ENCODE measurements around the gene EFNA5.

The EFNA5 gene

DNA sequence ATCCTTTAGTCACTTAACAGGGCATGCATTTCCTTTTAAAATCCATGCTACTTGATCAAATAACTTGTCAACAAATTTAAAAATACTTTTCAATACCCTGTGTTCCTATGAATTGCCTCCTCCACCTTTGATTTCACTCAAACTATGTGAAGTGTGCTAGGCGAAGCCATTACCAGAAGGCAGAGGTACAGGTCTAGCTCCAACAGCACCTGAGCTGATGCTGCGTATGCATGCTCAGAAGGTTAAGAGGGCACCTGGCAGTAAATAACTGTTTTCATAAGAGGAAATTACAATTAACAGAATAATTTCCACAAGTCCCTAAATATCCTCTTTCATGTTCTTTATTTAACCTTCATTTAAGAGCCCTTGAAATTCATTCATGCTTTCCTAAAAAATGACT is 251.8 kb downstream of the EFNA5 start:
- FAIRE-seq (peak; percentile 18), DNase-seq (ENCODE audit: extremely low spot score, insufficient read length, low read depth) (no peak)

GRCh38 chr5:107418071-107418470 is 252.7 kb downstream of the EFNA5 start:
- FAIRE-seq (peak; percentile 57), DNase-seq (ENCODE audit: extremely low spot score, insufficient read length, low read depth) (no peak)

- DNase-seq (ENCODE audit: extremely low spot score, insufficient read length, low read depth) (no peak), FAIRE-seq (no peak)
Observed at GRCh38 chr5:107415762-107416161, 255.0 kb downstream of the EFNA5 start.

- FAIRE-seq (no peak), DNase-seq (ENCODE audit: extremely low spot score, insufficient read length, low read depth) (no peak)
Observed at GRCh38 chr5:107414802-107415201, 255.9 kb downstream of the EFNA5 start.

DNA sequence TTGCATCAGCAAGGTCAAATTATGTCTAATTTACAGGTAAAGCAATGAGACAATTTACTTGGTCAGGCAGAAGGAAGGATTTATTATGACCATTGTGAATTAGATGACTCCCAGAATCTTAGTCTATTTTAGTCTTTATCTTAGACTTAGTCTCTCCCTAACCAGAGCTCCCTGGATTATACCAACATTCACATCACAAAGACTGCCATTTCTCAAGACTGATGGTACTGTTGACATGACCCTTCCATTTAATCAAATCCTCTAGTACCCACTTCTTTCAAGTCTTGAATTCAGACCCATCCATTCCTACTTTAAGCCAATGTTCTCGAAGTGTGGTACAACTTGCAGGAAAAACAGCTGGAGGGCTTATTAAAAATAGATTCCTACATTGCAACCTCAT is 257.0 kb downstream of the EFNA5 start:
- DNase-seq (ENCODE audit: extremely low spot score, insufficient read length, low read depth) (no peak), FAIRE-seq (no peak)

- DNase-seq (ENCODE audit: extremely low spot score, insufficient read length, low read depth) (no peak), FAIRE-seq (peak; percentile 63)
Observed at GRCh38 chr5:107408564-107408963, 262.2 kb downstream of the EFNA5 start.

DNA sequence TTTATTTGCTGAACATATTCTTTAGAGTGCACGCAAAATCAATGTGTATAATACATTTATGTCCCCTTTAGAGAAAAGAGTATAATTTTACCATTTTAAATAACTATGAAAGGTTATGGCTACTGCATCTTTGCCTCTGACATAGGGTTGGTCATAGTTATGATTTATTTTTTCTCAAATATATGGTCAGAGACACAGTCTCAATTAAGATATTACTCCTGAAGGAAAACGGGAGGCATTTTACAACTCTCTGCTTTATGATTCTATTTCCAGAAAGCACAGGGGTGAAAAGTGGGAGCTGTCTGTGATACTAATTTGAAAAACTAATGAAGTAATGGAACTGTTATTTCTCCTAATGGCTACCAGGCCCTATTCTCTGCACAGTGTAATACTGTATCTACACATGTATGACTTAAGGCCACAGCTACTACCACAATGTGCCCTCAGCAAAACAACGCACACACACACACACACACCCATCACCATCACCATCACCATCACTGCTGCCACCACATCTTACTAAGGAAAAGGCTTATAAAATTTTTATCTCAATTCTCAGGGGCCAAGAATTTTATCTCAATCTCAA is 262.9 kb downstream of the EFNA5 start:
- FAIRE-seq: no peak
- no peak for DNase-seq (ENCODE audit: extremely low spot score, insufficient read length, low read depth)

DNA sequence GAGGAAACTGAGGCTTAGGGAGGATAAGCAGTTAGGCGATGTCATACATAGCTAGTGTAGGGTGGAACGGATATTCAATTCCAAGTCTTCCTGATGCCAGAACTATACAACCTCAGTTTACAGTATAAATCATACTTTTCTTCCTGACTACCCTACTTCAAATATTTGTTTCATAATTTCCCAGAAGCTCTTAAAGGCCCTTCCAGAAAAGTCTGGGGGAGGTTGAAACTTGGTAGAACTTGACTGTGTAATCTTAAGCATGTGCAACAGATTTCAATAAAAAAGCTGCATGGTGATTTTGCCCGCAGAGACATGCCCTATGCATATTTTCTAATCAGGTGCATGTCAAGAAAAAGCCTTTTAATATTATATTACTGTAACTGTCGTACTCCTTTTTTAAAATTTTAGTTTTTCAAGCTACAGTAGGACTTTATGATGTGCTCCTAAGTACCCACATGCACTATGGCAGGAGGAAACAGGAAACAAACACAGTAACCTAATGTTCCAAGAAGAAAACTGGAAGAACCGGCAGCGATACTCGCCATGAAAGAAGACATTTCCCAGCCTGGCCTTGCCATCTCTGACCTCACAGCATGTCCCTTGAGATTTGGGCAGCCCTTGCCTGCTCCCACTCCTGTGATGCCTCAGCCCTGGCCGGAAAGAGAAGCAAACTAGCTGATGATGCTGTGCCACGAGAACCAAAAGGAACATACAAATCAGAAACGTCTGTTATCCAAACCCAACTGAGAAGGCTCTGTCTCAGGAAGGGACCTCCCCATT is 266.0 kb downstream of the EFNA5 start:
- DNase-seq (ENCODE audit: extremely low spot score, insufficient read length, low read depth) (no peak), FAIRE-seq (peak; percentile 31)

DNA sequence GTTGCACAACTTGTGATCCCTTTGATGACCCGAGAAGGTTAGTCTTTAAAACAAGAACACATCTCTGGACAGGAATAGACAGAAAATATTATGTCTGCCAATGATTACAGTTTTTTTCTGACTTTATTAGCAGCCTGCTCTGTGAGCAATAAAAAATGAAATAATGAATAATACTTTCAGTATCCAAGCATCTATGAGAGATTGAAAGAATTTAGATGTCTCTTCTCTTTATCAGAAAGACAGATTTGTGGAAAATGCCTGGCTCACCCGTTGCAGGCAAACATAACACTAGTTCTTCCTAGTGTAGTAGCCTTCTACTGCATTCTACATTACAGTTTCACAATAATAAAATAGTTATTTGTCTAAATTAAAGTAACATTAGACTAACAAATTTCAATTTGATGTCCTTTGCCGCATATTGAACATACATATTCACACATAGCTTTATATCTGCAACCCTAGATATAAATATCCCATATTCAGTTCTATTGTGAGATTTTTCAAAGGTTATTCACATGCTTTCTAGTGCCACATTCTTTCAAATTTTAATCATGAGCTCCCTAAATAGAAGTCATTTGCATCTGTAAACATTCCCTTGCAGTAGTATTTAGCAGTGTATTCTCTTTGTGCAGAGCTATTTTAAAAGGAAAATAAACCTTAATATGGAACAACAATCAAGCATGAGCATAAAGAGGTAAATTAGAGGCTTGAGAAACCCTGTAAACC is 267.3 kb downstream of the EFNA5 start:
- DNase-seq (ENCODE audit: extremely low spot score, insufficient read length, low read depth) (no peak), FAIRE-seq (peak; percentile 35)

DNA sequence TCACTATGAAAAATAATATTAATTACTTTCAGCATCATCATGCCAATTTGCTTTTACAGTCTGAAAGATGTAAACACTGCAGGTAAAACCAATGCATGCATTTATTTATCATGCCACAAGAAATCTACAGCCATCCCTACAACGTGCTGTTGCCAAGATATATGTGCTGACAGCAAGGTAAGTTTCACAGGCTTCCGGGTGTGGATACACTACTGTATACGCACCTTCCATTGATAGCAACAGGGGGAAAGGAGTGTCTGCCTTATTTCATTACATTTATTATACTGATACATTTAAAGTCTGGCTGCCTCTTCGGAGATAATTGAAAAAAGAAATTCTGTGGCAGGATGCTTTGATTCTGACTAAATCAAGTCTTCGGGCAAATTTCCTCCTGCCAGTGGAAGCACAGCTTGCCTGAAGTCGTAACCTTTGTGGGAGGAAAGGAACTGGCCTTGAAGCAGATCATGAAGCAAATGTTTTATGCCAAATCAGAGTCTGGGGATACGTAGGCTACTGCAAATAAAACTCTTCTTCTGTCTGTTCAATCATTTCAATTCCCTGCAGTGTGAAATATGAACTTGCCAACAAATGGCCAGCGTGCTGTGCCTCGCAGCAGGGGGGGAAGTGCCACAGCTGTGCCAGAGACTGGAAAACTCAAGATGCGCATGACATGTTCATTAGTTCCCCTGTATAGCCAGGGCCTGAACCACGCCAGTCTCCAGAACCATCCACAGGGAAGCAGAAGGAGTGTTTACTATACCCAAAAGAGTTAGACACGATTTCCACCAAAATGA is 268.1 kb downstream of the EFNA5 start:
- DNase-seq (ENCODE audit: extremely low spot score, insufficient read length, low read depth): no peak
- FAIRE-seq: no peak

- DNase-seq (ENCODE audit: extremely low spot score, insufficient read length, low read depth) (no peak), FAIRE-seq (no peak)
Observed at GRCh38 chr5:107401470-107402122, 269.1 kb downstream of the EFNA5 start.

GRCh38 chr5:107400328-107400727 is 270.4 kb downstream of the EFNA5 start:
- FAIRE-seq: no peak
- DNase-seq (ENCODE audit: extremely low spot score, insufficient read length, low read depth): no peak

DNA sequence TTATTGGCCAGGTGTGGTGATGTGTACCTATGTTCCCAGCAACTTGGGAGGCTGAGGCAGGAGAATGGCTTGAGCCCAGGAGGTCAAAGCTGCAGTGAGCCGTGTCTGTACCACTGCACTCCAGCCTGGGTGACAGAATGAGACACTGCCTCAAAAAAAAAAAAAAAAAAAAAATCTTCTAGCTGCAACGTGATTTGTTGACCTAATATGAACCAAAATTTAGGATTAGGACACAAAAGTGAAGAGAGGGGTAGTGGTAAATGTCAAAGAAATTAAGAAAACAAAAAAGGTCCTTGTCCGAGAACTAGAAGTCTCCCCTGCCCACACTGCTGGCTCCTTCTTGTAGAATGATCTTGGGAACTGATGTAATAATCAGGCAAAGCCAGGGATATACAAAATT is 272.0 kb downstream of the EFNA5 start:
- no peak for FAIRE-seq
- DNase-seq (ENCODE audit: extremely low spot score, insufficient read length, low read depth): no peak

GRCh38 chr5:107396351-107396690 is 274.4 kb downstream of the EFNA5 start:
- DNase-seq (ENCODE audit: extremely low spot score, insufficient read length, low read depth): no peak
- no peak for FAIRE-seq

- peak; percentile 81 for FAIRE-seq
- no peak for DNase-seq (ENCODE audit: extremely low spot score, insufficient read length, low read depth)
Observed at GRCh38 chr5:107395632-107396350, 274.9 kb downstream of the EFNA5 start.

DNA sequence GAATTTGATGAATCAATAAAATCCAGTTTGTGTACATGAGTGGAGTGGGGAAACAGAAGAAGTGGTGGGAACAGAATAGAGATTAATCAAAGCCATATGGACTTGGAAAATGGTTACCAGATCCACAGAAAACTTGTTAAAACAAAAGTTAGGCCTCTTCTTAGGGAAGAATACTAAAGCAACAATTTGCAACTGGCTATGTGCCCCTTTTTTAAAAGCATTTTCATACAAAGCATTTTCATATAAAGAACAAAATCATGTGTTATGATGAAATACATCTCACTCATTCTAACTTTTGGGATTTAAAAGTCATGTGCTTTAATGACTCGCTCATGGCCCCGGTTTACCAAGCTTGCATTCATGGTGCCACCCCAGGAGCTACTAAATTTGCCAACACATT is 276.9 kb downstream of the EFNA5 start:
- DNase-seq (ENCODE audit: extremely low spot score, insufficient read length, low read depth): no peak

GRCh38 chr5:107391787-107392186 is 278.9 kb downstream of the EFNA5 start:
- no peak for FAIRE-seq
- DNase-seq (ENCODE audit: extremely low spot score, insufficient read length, low read depth): no peak

More for the DNA sequence above, 276.9 kb downstream of the EFNA5 start:
- FAIRE-seq: no peak

DNA sequence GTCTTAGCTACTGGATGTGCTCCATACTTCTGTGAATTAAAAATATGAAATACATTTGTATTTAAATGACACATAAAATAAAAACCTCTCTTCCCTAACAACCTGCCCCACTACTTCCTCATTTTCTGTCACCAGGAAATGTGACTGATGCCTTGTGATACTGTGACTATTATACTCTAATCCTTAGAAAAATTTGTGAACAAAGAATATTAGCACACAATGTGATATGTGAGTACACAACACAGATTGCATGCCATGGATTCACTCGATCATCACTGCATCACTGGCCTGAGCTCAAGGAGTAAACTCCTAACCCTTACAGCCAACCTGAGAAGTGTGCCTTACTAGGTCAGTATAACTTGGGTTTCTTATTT is 281.0 kb downstream of the EFNA5 start:
- no peak for FAIRE-seq
- DNase-seq (ENCODE audit: extremely low spot score, insufficient read length, low read depth): no peak

DNA sequence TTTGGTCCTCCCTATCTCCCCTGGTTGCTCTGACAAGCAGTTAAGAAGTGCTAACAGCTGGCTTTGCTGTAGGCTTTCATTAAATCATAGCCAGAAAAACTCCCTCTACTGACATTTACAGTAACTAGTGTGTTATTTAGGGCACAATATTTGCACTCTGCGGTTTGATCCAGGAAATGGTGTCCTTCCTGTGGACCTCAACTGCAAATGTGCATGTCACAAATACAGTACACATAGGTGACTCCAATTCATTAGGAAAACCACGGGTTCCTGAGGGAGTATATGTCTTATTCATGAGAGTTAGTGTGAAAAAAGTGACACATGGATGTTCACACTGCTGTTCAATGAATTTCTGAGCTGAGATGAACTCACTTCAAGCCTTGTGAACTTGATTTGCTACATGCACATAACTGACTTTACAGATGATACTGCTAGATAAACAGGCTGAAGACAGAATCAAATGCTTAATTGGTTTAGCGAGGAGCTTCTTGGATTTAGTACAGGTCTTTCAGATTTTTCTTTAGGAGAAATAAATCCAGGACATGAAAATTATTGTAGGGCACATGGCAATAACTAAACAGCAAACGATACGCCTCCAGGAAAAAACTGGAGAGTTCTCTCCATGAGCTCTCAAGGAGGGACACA is 281.5 kb downstream of the EFNA5 start:
- DNase-seq (ENCODE audit: extremely low spot score, insufficient read length, low read depth): peak; percentile 20
- peak; percentile 99 for FAIRE-seq

Measured in GM18507 (cell line).